Common myeloid progenitor, CD34-positive (primary cell): ENCODE data around the gene RTN1.

Experiments
- CTCF ChIA-PET: fragments of 350-600 bp; sonication (Branson Sonifier 250); formaldehyde crosslinking; loops from one replicate; lab custom pipeline; 2021; ENCODE audit warnings: antibody characterized with exemption; lab: Charles Lee
- POLR2A ChIA-PET: fragments of 350-600 bp; sonication (Branson Sonifier 250); formaldehyde crosslinking; loops from one replicate; lab custom pipeline; 2021; ENCODE audit warnings: antibody characterized with exemption; lab: Charles Lee
- DNase-seq, 3 donors: peaks; one replicate each; pipeline versions ENCODE4 v3.0.0 to v3.0.0-alpha.2; 2013
- H3K27ac ChIP-seq, 2 experiments: 1 replicate in 1 of 2; 2 replicates in 1 of 2; pipeline ENCODE4 v1.7.0; 2013; ENCODE audit warnings: inconsistent platforms in 2 of 2, low read length in 2 of 2, mild to moderate bottlenecking in 2 of 2, low read depth in 1 of 2, moderate library complexity in 1 of 2; ENCODE audit not compliant: severe bottlenecking in 2 of 2, insufficient read depth in 1 of 2, poor library complexity in 1 of 2
- H3K27me3 ChIP-seq, 5 experiments: replicated peaks in 2 of 5; 1 replicate in 3 of 5; 2 replicates in 2 of 5; pipeline versions ENCODE4 v1.6.1 to v1.7.0; 2013; ENCODE audit warnings: low read length in 4 of 5, mild to moderate bottlenecking in 2 of 5, moderate library complexity in 2 of 5, inconsistent platforms in 1 of 5; ENCODE audit not compliant: insufficient read depth in 5 of 5, control insufficient read depth in 4 of 5
- H3K36me3 ChIP-seq, 4 experiments: 1 replicate in 2 of 4; 2 replicates in 2 of 4; pipeline versions ENCODE4 v1.6.1 to v1.7.0; 2013; ENCODE audit warnings: low read length in 3 of 4, control low read depth in 1 of 4, mild to moderate bottlenecking in 1 of 4; ENCODE audit not compliant: control insufficient read depth in 4 of 4, insufficient read depth in 4 of 4
- H3K4me1 ChIP-seq, 4 experiments: 1 replicate in 3 of 4; 2 replicates in 1 of 4; pipeline versions ENCODE4 v1.6.1 to v1.7.1; 2013; ENCODE audit warnings: low read length in 3 of 4, mild to moderate bottlenecking in 3 of 4, control low read depth in 1 of 4, inconsistent platforms in 1 of 4, moderate library complexity in 1 of 4; ENCODE audit not compliant: control insufficient read depth in 4 of 4, insufficient read depth in 4 of 4; ENCODE audit errors: control extremely low read depth in 1 of 4
- H3K4me3 ChIP-seq, 7 experiments: 1 replicate in 4 of 7; 2 replicates in 3 of 7; pipeline versions ENCODE4 v1.5.1 to v1.7.0; 2013; ENCODE audit warnings: mild to moderate bottlenecking in 7 of 7, low read length in 6 of 7, moderate library complexity in 6 of 7, inconsistent platforms in 2 of 7, low read depth in 2 of 7, control low read depth in 1 of 7; ENCODE audit not compliant: insufficient read depth in 4 of 7, control insufficient read depth in 1 of 7; ENCODE audit errors: extremely low read depth in 1 of 7
- H3K9me3 ChIP-seq, 5 experiments: 1 replicate in 4 of 5; 2 replicates in 1 of 5; pipeline versions ENCODE4 v1.6.1 to v1.7.1; 2013; ENCODE audit warnings: low read length in 4 of 5, mild to moderate bottlenecking in 2 of 5, inconsistent platforms in 1 of 5, low read depth in 1 of 5, moderate library complexity in 1 of 5; ENCODE audit not compliant: control insufficient read depth in 4 of 5, insufficient read depth in 2 of 5; ENCODE audit errors: control extremely low read depth in 1 of 5
- WGBS: methylation state at CpG from one replicate; pipeline ENCODE4 v1.1.5; 2013; ENCODE audit not compliant: insufficient coverage; 5-methylcytosine and 5-hydroxymethylcytosine counted together

The RTN1 gene

GRCh38 chr14:59707778-59708561 is 162.6 kb downstream of the RTN1 start:
- ChIA-PET POLR2A (interaction anchor here (0.6 kb wide), 1 partner anchor 536 kb away, joined by 3 read pairs; no protein-coding TSS in a partner anchor), CTCF (interaction anchor here (0.7 to 1.8 kb wide), 4 partner anchors 9 to 210 kb away, joined by 3 to 5 read pairs (median 3); no protein-coding TSS in a partner anchor)
- 96% methylated on average over 4 of the region's 7 CpGs for WGBS
- Histone ChIP-seq H3K27me3 (no peaks in the 10 kb centered on the region), H3K36me3 (no peaks in the 10 kb centered on the region), H3K4me3 (no peak overlapping the region), H3K4me1 (no peaks in the 10 kb centered on the region), H3K27ac (no peak overlapping the region), H3K9me3 (no peaks in the 10 kb centered on the region)
- DNase-seq, result peak in 2 of 3 donors; percentile 15 to 23

- CTCF ChIA-PET, result interaction anchor here (1.1 kb wide), 1 partner anchor 192 kb away, joined by 3 read pairs; no protein-coding TSS in a partner anchor
Observed at GRCh38 chr14:59705866-59706265, 164.7 kb downstream of the RTN1 start.

GRCh38 chr14:59705245-59705644 is 165.3 kb downstream of the RTN1 start:
- no peak overlapping the region for H3K27ac ChIP-seq
- POLR2A ChIA-PET, result no interaction called here
- no peaks in the 10 kb centered on the region for H3K4me1 ChIP-seq
- H3K36me3 ChIP-seq, result no peaks in the 10 kb centered on the region
- WGBS, result 100% methylated on average over 1 of the region's 2 CpGs
- no peak overlapping the region for H3K4me3 ChIP-seq
- CTCF ChIA-PET, result interaction anchor here (1.1 kb wide), 1 partner anchor 193 kb away, joined by 3 read pairs; no protein-coding TSS in a partner anchor
- H3K27me3 ChIP-seq, result no peaks in the 10 kb centered on the region
- H3K9me3 ChIP-seq, result no peaks in the 10 kb centered on the region
- DNase-seq, result no peak

More at GRCh38 chr14:59705866-59706265, 164.7 kb downstream of the RTN1 start:
- Histone ChIP-seq H3K36me3 (no peaks in the 10 kb centered on the region), H3K9me3 (no peaks in the 10 kb centered on the region), H3K27ac (no peak overlapping the region), H3K4me3 (no peak overlapping the region), H3K4me1 (no peaks in the 10 kb centered on the region), H3K27me3 (no peaks in the 10 kb centered on the region)
- WGBS, result 83% methylated on average over 1 of the region's 4 CpGs
- DNase-seq, result no peak
- POLR2A ChIA-PET, result no interaction called here

- no peaks in the 10 kb centered on the region for H3K27me3 ChIP-seq
- POLR2A ChIA-PET, result no interaction called here
- CTCF ChIA-PET, result interaction anchor here (0.6 kb wide), 1 partner anchor 219 kb away, joined by 3 read pairs; no protein-coding TSS in a partner anchor
- H3K36me3 ChIP-seq, result no peaks in the 10 kb centered on the region
- H3K4me1 ChIP-seq, result peaks cover 0 to 3% (median 0%) of the 10 kb centered on the region in 4 experiments
- no peak overlapping the region for H3K4me3 ChIP-seq
- 93% methylated on average over 4 of the region's 5 CpGs for WGBS
- no peaks in the 10 kb centered on the region for H3K9me3 ChIP-seq
- no peak for DNase-seq
- H3K27ac ChIP-seq, result no peak overlapping the region
Observed at GRCh38 chr14:59704054-59704645, 166.4 kb downstream of the RTN1 start.

- no peaks in the 10 kb centered on the region for H3K27me3 ChIP-seq
- POLR2A ChIA-PET, result no interaction called here
- WGBS, result 83% methylated on average over 2 of the region's 2 CpGs
- DNase-seq, result peak in 2 of 3 donors; percentile 73 to 79
- peaks cover 0 to 7% (median 2%) of the 10 kb centered on the region in 4 experiments for H3K4me1 ChIP-seq
- CTCF ChIA-PET, result interaction anchor here (1.6 kb wide), 1 partner anchor 9 kb away, joined by 5 read pairs; no protein-coding TSS in a partner anchor
- H3K27ac ChIP-seq, result no peak overlapping the region
- H3K4me3 ChIP-seq, result peak overlapping the region in 1 of 7 experiments; percentile 26
- no peaks in the 10 kb centered on the region for H3K36me3 ChIP-seq
- no peaks in the 10 kb centered on the region for H3K9me3 ChIP-seq
Observed at GRCh38 chr14:59699442-59699841, 171.1 kb downstream of the RTN1 start.

GRCh38 chr14:59698793-59699192 is 171.8 kb downstream of the RTN1 start:
- Histone ChIP-seq H3K27me3 (no peaks in the 10 kb centered on the region), H3K4me3 (no peak overlapping the region), H3K4me1 (peaks cover 0 to 7% (median 2%) of the 10 kb centered on the region in 4 experiments), H3K36me3 (no peaks in the 10 kb centered on the region), H3K9me3 (no peaks in the 10 kb centered on the region), H3K27ac (no peak overlapping the region)
- peak in 2 of 3 donors; percentile 23 to 36 for DNase-seq
- CTCF ChIA-PET, result interaction anchor here (1.6 to 2.9 kb wide), 2 partner anchors 10 kb away, joined by 5 to 12 read pairs; no protein-coding TSS in a partner anchor
- WGBS, result no CpG with 5 or more reads among the region's 2 CpGs
- POLR2A ChIA-PET, result no interaction called here
